SK-N-SH (cell line): Measurements from ENCODE around the gene FBXO45. TPM values are rescaled to one million over a fixed set of nuclear protein-coding genes. Genes with fewer than 3 reads are reported as not detected.

Experiments used
- CTCF ChIA-PET: fragments of 300-600, 350-600 bp; formaldehyde crosslinking; extraction: SDS; loops from one replicate; lab custom pipeline; 2021; lab: Yijun Ruan, JAX
- POLR2A ChIA-PET: fragments of 350-600 bp; sonication (Branson Sonifier 250); formaldehyde crosslinking; extraction: SDS; loops from one replicate; lab custom pipeline; 2020; ENCODE audit warnings: antibody characterized with exemption, inconsistent platforms; lab: Yijun Ruan, JAX
- DNase-seq: peaks from one replicate; pipeline ENCODE4 v3.0.0; 2012
- H2AFZ ChIP-seq: fragments of 200-600 bp; sonication (generic); 2 replicates; pipeline ENCODE4 v1.8.1; 2016; ENCODE audit warnings: antibody characterized with exemption, mild to moderate bottlenecking, low read depth
- H3F3A ChIP-seq: fragments of 200-600 bp; sonication (generic); replicated peaks from 2 replicates; pipeline ENCODE3; 2016; ENCODE audit warnings: antibody characterized with exemption, mild to moderate bottlenecking; ENCODE audit not compliant: insufficient read depth
- H3K27ac ChIP-seq, 2 experiments: fragments of 200-500 bp in 1 of 2; fragments of 200-600 bp in 1 of 2; sonication (Bioruptor generic) in 1 of 2; sonication (generic), shearing (Covaris generic) in 1 of 2; 2 replicates each; pipeline versions ENCODE4 v1.5.1 to v1.6.1; 2014 to 2016; ENCODE audit warnings: low read depth in 2 of 2, inconsistent platforms in 1 of 2, low read length in 1 of 2, mild to moderate bottlenecking in 1 of 2, mixed read lengths in 1 of 2
- H3K27me3 ChIP-seq: fragments of 200-600 bp; sonication (generic), shearing (Covaris generic); 2 replicates; pipeline ENCODE4 v1.6.1; 2016; ENCODE audit warnings: mixed run types; ENCODE audit not compliant: insufficient read depth
- H3K36me3 ChIP-seq, 2 experiments: fragments of 200-500 bp in 1 of 2; fragments of 200-600 bp in 1 of 2; sonication (Bioruptor generic) in 1 of 2; sonication (generic) in 1 of 2; replicated peaks in 1 of 2; 2 replicates each; pipeline versions ENCODE3 to v1.5.1; 2014 to 2016; ENCODE audit warnings: low read length in 1 of 2, mild to moderate bottlenecking in 1 of 2; ENCODE audit not compliant: insufficient read depth in 2 of 2, control insufficient read depth in 1 of 2
- H3K4me1 ChIP-seq, 2 experiments: fragments of 200-500 bp in 1 of 2; fragments of 200-600 bp in 1 of 2; sonication (Bioruptor generic) in 1 of 2; sonication (generic), shearing (Covaris generic) in 1 of 2; 2 replicates each; pipeline versions ENCODE4 v1.5.1 to v1.6.1; 2014 to 2016; ENCODE audit warnings: low read depth in 1 of 2, low read length in 1 of 2, mixed run types in 1 of 2; ENCODE audit not compliant: insufficient read depth in 2 of 2, control insufficient read depth in 1 of 2
- H3K4me2 ChIP-seq: fragments of 200-600 bp; sonication (generic), shearing (Covaris generic); 2 replicates; pipeline ENCODE4 v1.6.1; 2017; ENCODE audit warnings: mixed run types
- H3K4me3 ChIP-seq, 2 experiments: fragments of 200-500 bp in 1 of 2; fragments of 200-600 bp in 1 of 2; sonication (Bioruptor generic) in 1 of 2; sonication (generic), shearing (Covaris generic) in 1 of 2; 2 replicates each; pipeline versions ENCODE4 v1.5.1 to v1.8.1; 2014 to 2016; ENCODE audit warnings: low read depth in 2 of 2, inconsistent platforms in 1 of 2, low read length in 1 of 2, mild to moderate bottlenecking in 1 of 2, mixed read lengths in 1 of 2, moderate library complexity in 1 of 2
- H3K79me2 ChIP-seq: fragments of 200-600 bp; sonication (generic); 2 replicates; pipeline ENCODE4 v1.8.1; 2017; ENCODE audit warnings: mild to moderate bottlenecking; ENCODE audit not compliant: insufficient read depth
- H3K9ac ChIP-seq: fragments of 200-600 bp; sonication (generic); 2 replicates; pipeline ENCODE4 v1.6.1; 2017; ENCODE audit warnings: mixed run types
- H3K9me2 ChIP-seq: fragments of 200-600 bp; sonication (generic); 2 replicates; pipeline ENCODE4 v1.6.1; 2017; ENCODE audit warnings: mixed run types
- H3K9me3 ChIP-seq: fragments of 200-600 bp; sonication (generic); 2 replicates; pipeline ENCODE4 v1.6.1; 2017; ENCODE audit warnings: mixed run types, mild to moderate bottlenecking, moderate library complexity
- H4K20me1 ChIP-seq: fragments of 200-600 bp; sonication (generic); 2 replicates; pipeline ENCODE4 v1.6.1; 2017; ENCODE audit warnings: mild to moderate bottlenecking, mixed run types; ENCODE audit not compliant: insufficient read depth
- CHD2 ChIP-seq: fragments of 150-350 bp; IDR thresholded peaks from 2 replicates; pipeline ENCODE4 v1.6.1; 2018; ENCODE audit warnings: low read length; ENCODE audit not compliant: partially characterized antibody
- EP300 ChIP-seq, 2 experiments: IDR thresholded peaks; 2 replicates each; pipeline versions ENCODE4 v1.4.0 to v1.6.1; 2012; ENCODE audit warnings: borderline replicate concordance in 1 of 2, low read depth in 1 of 2, low read length in 1 of 2
- FOXJ3 ChIP-seq: sonication (generic); formaldehyde crosslinking; IDR thresholded peaks from 2 replicates; pipeline ENCODE4 v1.5.1; 2020; ENCODE audit warnings: mild to moderate bottlenecking, missing genetic modification reagents
- GATA2 ChIP-seq: sonication (generic); formaldehyde crosslinking; IDR thresholded peaks from 2 replicates; pipeline ENCODE4 v1.5.0; 2020; ENCODE audit warnings: mild to moderate bottlenecking, missing genetic modification reagents
- IRF3 ChIP-seq: fragments of 150-350 bp; IDR thresholded peaks from 2 replicates; pipeline ENCODE4 v1.6.1; 2016; ENCODE audit warnings: mild to moderate bottlenecking, low read depth, low read length
- MEF2A ChIP-seq: IDR thresholded peaks from 2 replicates; pipeline ENCODE4 v1.4.0; 2012; ENCODE audit warnings: low read depth, borderline replicate concordance
- MXI1 ChIP-seq: IDR thresholded peaks from 2 replicates; pipeline ENCODE4 v1.6.1; 2012; ENCODE audit warnings: mild to moderate bottlenecking, low read depth, low read length, improper control_type of control experiment
- NFIC ChIP-seq: IDR thresholded peaks from 2 replicates; pipeline ENCODE4 v1.4.0; 2012; ENCODE audit warnings: borderline replicate concordance
- NRF1 ChIP-seq: IDR thresholded peaks from 2 replicates; pipeline ENCODE4 v1.6.1; 2012; ENCODE audit warnings: low read depth, mild to moderate bottlenecking, low read length
- PBX3 ChIP-seq: IDR thresholded peaks from 2 replicates; pipeline ENCODE4; 2012
- RFX5 ChIP-seq: IDR thresholded peaks from 2 replicates; pipeline ENCODE4 v1.6.1; 2012; ENCODE audit warnings: mild to moderate bottlenecking, improper control_type of control experiment, low read length
- RXRA ChIP-seq: IDR thresholded peaks from 2 replicates; pipeline ENCODE4 v1.4.0; 2012; ENCODE audit warnings: low read depth, mild to moderate bottlenecking, borderline replicate concordance
- SIN3A ChIP-seq: IDR thresholded peaks from 2 replicates; pipeline ENCODE4 v1.6.1; 2012; ENCODE audit warnings: low read depth, mild to moderate bottlenecking, low read length, moderate library complexity, borderline replicate concordance
- YY1 ChIP-seq: IDR thresholded peaks from 2 replicates; pipeline ENCODE4 v1.4.0; 2012; ENCODE audit warnings: low read depth, mild to moderate bottlenecking
- ZBTB33 ChIP-seq: IDR thresholded peaks from 2 replicates; pipeline ENCODE4 v1.4.0; 2012; ENCODE audit warnings: low read depth, borderline replicate concordance
- WGBS: methylation state at CpG from one replicate; pipeline ENCODE4 v1.1.6; 2017; ENCODE audit warnings: low lambda C conversion rate; 5-methylcytosine and 5-hydroxymethylcytosine counted together
- polyA plus RNA-seq, 3 experiments: library from polyadenylated mRNA; depleted of rRNA; stranded (reverse); fragments of >200 nt; gene quantifications; 2 replicates each; pipeline ENCODE4 v1.2.3, GENCODE V29; 2012
- TF ChIP-seq, protein P1 (sequence below): fragments of 200-600 bp; sonication (generic); IDR thresholded peaks from 2 replicates; pipeline ENCODE4 v1.6.1; 2017; ENCODE audit warnings: antibody characterized with exemption, mild to moderate bottlenecking, moderate library complexity

FBXO45 gene
- polyA plus RNA-seq, 1 of the 3 experiments (the other 2 are of a cell fraction): 3.2 TPM

- Histone ChIP-seq H4K20me1 (no peaks in the 10 kb centered on the region), H3K79me2 (no peaks in the 10 kb centered on the region), H3K4me2 (no peak overlapping the region), H3K27ac (no peak overlapping the region), H3K9me3 (no peaks in the 10 kb centered on the region), H3K9ac (no peak overlapping the region), H3K4me3 (no peak overlapping the region), H3K27me3 (0 out of 2 replicates have a peak, but pooled peaks cover 4% of the 10 kb centered on the region), H3F3A (no peaks in the 10 kb centered on the region), H2AFZ (no peak overlapping the region), H3K9me2 (no peaks in the 10 kb centered on the region), H3K4me1 (peaks cover 0 to 2% of the 10 kb centered on the region in 2 experiments; a peak in 1 of 4 replicates), H3K36me3 (no peaks in the 10 kb centered on the region)
- TF ChIP-seq PBX3 (no peak), RXRA (no peak), NRF1 (no peak), CHD2 (no peak), MEF2A (no peak), SIN3A (no peak), FOXJ3 (CRISPR knock-in tag) (no peak), ZBTB33 (no peak), YY1 (no peak), EP300 (IDR thresholded peaks at IDR 0.05; ENCODE audit: borderline replicate concordance in 1 of 2, low read depth in 1 of 2, low read length in 1 of 2) (no peak)
- TF ChIP-seq, protein P1, sequence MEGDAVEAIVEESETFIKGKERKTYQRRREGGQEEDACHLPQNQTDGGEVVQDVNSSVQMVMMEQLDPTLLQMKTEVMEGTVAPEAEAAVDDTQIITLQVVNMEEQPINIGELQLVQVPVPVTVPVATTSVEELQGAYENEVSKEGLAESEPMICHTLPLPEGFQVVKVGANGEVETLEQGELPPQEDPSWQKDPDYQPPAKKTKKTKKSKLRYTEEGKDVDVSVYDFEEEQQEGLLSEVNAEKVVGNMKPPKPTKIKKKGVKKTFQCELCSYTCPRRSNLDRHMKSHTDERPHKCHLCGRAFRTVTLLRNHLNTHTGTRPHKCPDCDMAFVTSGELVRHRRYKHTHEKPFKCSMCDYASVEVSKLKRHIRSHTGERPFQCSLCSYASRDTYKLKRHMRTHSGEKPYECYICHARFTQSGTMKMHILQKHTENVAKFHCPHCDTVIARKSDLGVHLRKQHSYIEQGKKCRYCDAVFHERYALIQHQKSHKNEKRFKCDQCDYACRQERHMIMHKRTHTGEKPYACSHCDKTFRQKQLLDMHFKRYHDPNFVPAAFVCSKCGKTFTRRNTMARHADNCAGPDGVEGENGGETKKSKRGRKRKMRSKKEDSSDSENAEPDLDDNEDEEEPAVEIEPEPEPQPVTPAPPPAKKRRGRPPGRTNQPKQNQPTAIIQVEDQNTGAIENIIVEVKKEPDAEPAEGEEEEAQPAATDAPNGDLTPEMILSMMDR: no peak
- DNase-seq: no peak
- POLR2A ChIA-PET: no interaction called here
- 77% methylated on average over 5 of the region's 5 CpGs for whole genome bisulfite sequencing
- CTCF ChIA-PET: no interaction called here
Measured at GRCh38 chr3:196599734-196600128, 31.3 kb downstream of the FBXO45 start.

DNA sequence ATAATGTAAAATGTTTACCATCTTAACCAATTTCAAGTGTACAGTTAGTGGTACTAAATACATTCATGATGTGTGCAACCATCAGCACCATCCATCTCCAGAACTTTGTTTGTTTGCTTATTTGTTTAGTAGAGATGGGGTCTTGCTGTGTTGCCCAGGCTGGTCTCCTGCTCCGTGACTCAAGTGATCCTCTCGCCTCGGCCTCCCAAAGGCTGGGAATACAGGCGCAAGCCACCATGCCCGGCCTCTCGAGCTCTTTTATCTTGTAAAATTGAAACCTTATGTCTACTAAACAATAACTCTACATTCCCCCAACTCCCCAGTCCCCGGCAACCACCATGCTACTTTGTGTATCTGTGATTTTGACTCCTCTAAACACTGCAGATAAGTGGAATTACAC lies 31.9 kb downstream of the FBXO45 start:
- TF ChIP-seq IRF3: no peak
- TF ChIP-seq NFIC: no peak
- TF ChIP-seq MXI1: no peak
- TF ChIP-seq RFX5: no peak
- no peak for TF ChIP-seq GATA2
- CTCF ChIA-PET: no interaction called here
- no peaks in the 10 kb centered on the region for H3K79me2 ChIP-seq
- DNase-seq: no peak
- no peaks in the 10 kb centered on the region for H3F3A ChIP-seq
- no peaks in the 10 kb centered on the region for H3K36me3 ChIP-seq
- no peaks in the 10 kb centered on the region for H3K9me2 ChIP-seq
- no peak overlapping the region for H3K4me2 ChIP-seq
- 0 out of 2 replicates have a peak, but pooled peaks cover 4% of the 10 kb centered on the region for H3K27me3 ChIP-seq
- no peak overlapping the region for H3K9ac ChIP-seq
- no peak overlapping the region for H2AFZ ChIP-seq
- H3K4me1 ChIP-seq: peaks cover 0 to 2% of the 10 kb centered on the region in 2 experiments; a peak in 1 of 4 replicates
- POLR2A ChIA-PET: no interaction called here
- no peak overlapping the region for H3K27ac ChIP-seq
- H3K4me3 ChIP-seq: no peak overlapping the region
- WGBS: 87% methylated on average over 7 of the region's 7 CpGs
- H4K20me1 ChIP-seq: no peaks in the 10 kb centered on the region
- no peaks in the 10 kb centered on the region for H3K9me3 ChIP-seq
